Adrenal gland (tissue), 19 donors: Measurements from ENCODE around the gene CPM. TPM values are rescaled to one million over a fixed set of nuclear protein-coding genes. Genes with fewer than 3 reads are reported as not detected.

Experiments used
- DNase-seq, 7 donors: peaks; one replicate each; pipeline ENCODE4 v3.0.0-alpha.2; 2019 to 2020
- H3K27ac ChIP-seq, 5 donors: fragments of 200-600 bp; sonication (generic) in 4 of 5; 1 replicate in 3 of 5; 2 replicates in 2 of 5; pipeline versions ENCODE4 v1.5.1 to v1.8.0; 2016 to 2020; ENCODE audit warnings: mild to moderate bottlenecking in 1 of 5
- H3K27me3 ChIP-seq: fragments of 200-600 bp; 2 replicates; pipeline ENCODE4 v1.8.0; 2021
- H3K36me3 ChIP-seq, 2 donors: fragments of 200-600 bp; replicated peaks in 1 of 2; 1 replicate in 1 of 2; 2 replicates in 1 of 2; pipeline versions ENCODE4 v1.5.1 to v1.8.0; 2018 to 2022
- H3K4me1 ChIP-seq, 2 donors: fragments of 200-600 bp; replicated peaks in 1 of 2; 1 replicate in 1 of 2; 2 replicates in 1 of 2; pipeline versions ENCODE4 v1.5.1 to v1.8.0; 2018 to 2021
- H3K4me3 ChIP-seq, 4 donors: fragments of 200-600 bp; sonication (generic) in 3 of 4; one replicate each; pipeline ENCODE4 v1.5.1; 2016 to 2018
- H3K9me3 ChIP-seq, 3 donors: fragments of 200-600 bp; sonication (generic) in 1 of 3; replicated peaks in 1 of 3; 1 replicate in 2 of 3; 2 replicates in 1 of 3; pipeline versions ENCODE4 v1.5.1 to v1.8.0; 2016 to 2021
- CTCF ChIP-seq, 6 experiments: fragments of 450-650 bp in 4 of 6; fragments of 200-600 bp in 2 of 6; sonication (generic) in 1 of 6; IDR thresholded peaks; 1 replicate in 5 of 6; 2 replicates in 1 of 6; pipeline versions ENCODE4 v1.5.1 to v1.8.0; 2016 to 2021; ENCODE audit warnings: antibody characterized with exemption in 6 of 6, mild to moderate bottlenecking in 2 of 6, moderate library complexity in 1 of 6
- POLR2A ChIP-seq, 2 donors: fragments of 450-650 bp; IDR thresholded peaks; one replicate each; pipeline ENCODE4 v1.6.1; 2017; ENCODE audit warnings: antibody characterized with exemption in 2 of 2, mild to moderate bottlenecking in 2 of 2, moderate library complexity in 1 of 2
- WGBS, 4 donors: extraction: QIAGEN DNeasy Blood & Tissue Kit in 2 of 4; methylation state at CpG; one replicate each; pipeline versions ENCODE4 v1.1.5 to v1.1.7; 2013 to 2017; 5-methylcytosine and 5-hydroxymethylcytosine counted together
- intact Hi-C, 2 donors: fragments of 100-400 bp; cut with DNase I; formaldehyde crosslinking; loops; one replicate each; pipeline versions ENCODE4 v1.14.1 to v1.15.0; 2022 to 2023
- long read RNA-seq, 10 donors: library from polyadenylated mRNA in 3 of 10; unstranded in 2 of 10; stranded (forward) in 1 of 10; transcript quantifications; one replicate each; pipeline ENCODE4 v2.0.0 and lab custom pipeline, GENCODE V29; 2021 to 2026
- polyA plus RNA-seq, 3 donors: library from polyadenylated mRNA; stranded (reverse); fragments of 200-250 nt in 2 of 3; fragments of 350-450 nt in 1 of 3; fragmentation: Illumina TruSeq in 1 of 3; extraction: RNeasy Lipid Tissue Mini Kit (QIAGEN cat#74804) in 1 of 3; gene quantifications; one replicate each; pipeline ENCODE4 v1.2.3, GENCODE V29; 2013 to 2014
- total RNA-seq, 9 donors: library from RNA; depleted of rRNA in 4 of 9; stranded (reverse); fragments of >200 nt in 4 of 9; fragments of 120-200 nt in 1 of 9; fragmentation: NEBNext Ultra II Directional in 1 of 9; extraction: Animal tissue kit (Norgen Biotek cat#: 25700) in 1 of 9; gene quantifications; one replicate each; pipeline versions ENCODE4 v1.1.0 to v1.2.4, GENCODE V29; 2013 to 2023
- donor health status: healthy with polysubstance abuse.
- donor health status: Bipolar disorder and iron deficiency.
- donor health status: DM: yes; HTN: yes; CAD: no.
- donor health status: DM: no; HTN: no; CAD: no.
- donor health status: DM: no; HTN: no; CAD: no.
- donor health status: DM: yes; HTN: yes; CAD: no.

CPM gene
- total RNA-seq, result 100 to 1,000 TPM in 1 of 9 donors, 10 to 100 TPM in 8; 24.9 to 170 (median 60.7) TPM
- polyA plus RNA-seq, result 10 to 100 TPM; 10.8 to 24.6 (median 13.3) TPM
- long read RNA-seq, donor 1, full-length matches to known transcripts, result 4 of 4 reads
- long read RNA-seq, donor 1, partial matches to known transcripts, result 0 of 4 reads
- long read RNA-seq, donor 1, other reads (novel, unspliced or antisense), result 0 of 4 reads
- long read RNA-seq, donor 2, full-length matches to known transcripts, result 5 of 5 reads
- long read RNA-seq, donor 2, partial matches to known transcripts, result 0 of 5 reads
- long read RNA-seq, donor 2, other reads (novel, unspliced or antisense), result 0 of 5 reads
- long read RNA-seq, donor 3, full-length matches to known transcripts, result 6 of 6 reads
- long read RNA-seq, donor 3, partial matches to known transcripts, result 0 of 6 reads
- long read RNA-seq, donor 3, other reads (novel, unspliced or antisense), result 0 of 6 reads
- long read RNA-seq, donor 4, full-length matches to known transcripts, result 28 of 58 reads
- long read RNA-seq, donor 4, partial matches to known transcripts, result 2 of 58 reads
- long read RNA-seq, donor 4, other reads (novel, unspliced or antisense), result 28 of 58 reads
- long read RNA-seq, donor 5, full-length matches to known transcripts, result 56 of 77 reads
- long read RNA-seq, donor 5, partial matches to known transcripts, result 3 of 77 reads
- long read RNA-seq, donor 5, other reads (novel, unspliced or antisense), result 18 of 77 reads
- long read RNA-seq, donor 6, full-length matches to known transcripts, result 12 of 35 reads
- long read RNA-seq, donor 6, partial matches to known transcripts, result 0 of 35 reads
- long read RNA-seq, donor 6, other reads (novel, unspliced or antisense), result 23 of 35 reads
- long read RNA-seq, donor 7, full-length matches to known transcripts, result 3 of 3 reads
- long read RNA-seq, donor 7, partial matches to known transcripts, result 0 of 3 reads
- long read RNA-seq, donor 7, other reads (novel, unspliced or antisense), result 0 of 3 reads
- long read RNA-seq, donor 8, full-length matches to known transcripts, result 9 of 26 reads
- long read RNA-seq, donor 8, partial matches to known transcripts, result 17 of 26 reads
- long read RNA-seq, donor 8, other reads (novel, unspliced or antisense), result 0 of 26 reads
- long read RNA-seq, donor 9, full-length matches to known transcripts, result 8 of 8 reads
- long read RNA-seq, donor 9, partial matches to known transcripts, result 0 of 8 reads
- long read RNA-seq, donor 9, other reads (novel, unspliced or antisense), result 0 of 8 reads
- long read RNA-seq, donor 10, full-length matches to known transcripts, result 8 of 8 reads
- long read RNA-seq, donor 10, partial matches to known transcripts, result 0 of 8 reads
- long read RNA-seq, donor 10, other reads (novel, unspliced or antisense), result 0 of 8 reads

DNA sequence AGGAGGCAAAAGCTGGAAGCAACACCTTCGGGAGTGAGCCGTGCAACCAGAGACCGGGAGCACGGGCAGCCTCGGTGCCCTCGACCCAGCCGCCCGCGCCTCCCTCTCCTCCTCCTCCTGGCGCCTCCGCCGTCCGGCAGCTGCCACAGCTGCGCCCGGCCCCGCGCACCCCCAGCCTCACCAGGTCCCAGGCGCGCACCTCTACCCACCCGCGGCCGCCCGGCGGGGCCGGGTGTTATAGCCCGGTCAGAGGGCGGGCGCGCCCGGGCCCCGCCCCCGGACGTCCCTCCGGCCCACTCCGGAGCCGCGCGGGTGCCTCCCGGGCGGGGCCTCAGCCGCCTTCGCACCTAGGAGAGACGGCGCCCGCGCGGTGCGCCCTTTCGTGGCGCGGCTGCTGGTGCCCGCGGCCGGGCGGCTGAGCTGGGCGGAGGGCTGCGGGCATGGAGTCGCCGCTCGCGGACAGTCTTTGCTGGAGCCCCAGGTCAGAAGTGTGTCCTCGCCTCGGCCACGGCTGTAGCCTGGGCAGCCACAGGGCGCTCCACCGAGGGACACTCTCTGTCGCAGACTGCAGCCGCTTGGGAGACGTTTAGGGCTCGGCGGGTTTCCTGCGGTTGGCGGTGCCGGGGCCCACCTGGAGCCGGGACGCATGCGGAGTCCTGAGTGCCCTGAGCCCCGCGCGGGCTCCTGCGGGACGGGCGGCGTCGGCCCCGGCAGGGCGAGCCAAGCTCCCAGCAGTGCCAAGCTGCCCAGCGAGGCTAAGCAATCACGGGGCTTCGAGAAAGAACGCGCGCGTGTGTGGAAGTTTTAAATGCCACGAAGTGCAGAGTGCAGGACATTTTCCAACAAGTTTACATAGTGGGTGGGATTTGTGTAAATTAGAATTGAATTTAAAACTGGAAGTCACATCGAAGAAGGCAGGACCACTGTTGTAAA lies at the start of gene CPM:
Gene CPM (minus strand): TSS at position 211 of the 933 bp plus-strand sequence. CDS start 334 bp downstream, outside the sequence.
- Histone ChIP-seq H3K4me3 (peak within 1 kb of the TSS in 3 of 4 donors; percentile 48 to 60 (median 60)), H3K36me3 (no peaks in the 10 kb centered on the region), H3K27ac (peak within 1 kb of the TSS in 3 of 5 donors; percentile 45 to 66 (median 65)), H3K4me1 (peaks cover 4 to 6% of the 10 kb centered on the region in 2 donors), H3K9me3 (no peaks in the 10 kb centered on the region), H3K27me3 (no peaks in the 10 kb centered on the region)
- 4 to 26% (median 15%) methylated on average over 11 to 96 of the region's 96 CpGs for WGBS, 4 donors
- DNase-seq, result peak; percentile 63 to 82 (median 67)
- TF ChIP-seq POLR2A (IDR thresholded peaks at IDR 0.05) (peak; percentile 66 to 74), CTCF (IDR thresholded peaks at IDR 0.05) (peak in 1 of 6 experiments; percentile 3)
- intact Hi-C loops, result no loop called here

- no peak overlapping the region for H3K27ac ChIP-seq
- H3K9me3 ChIP-seq, result no peaks in the 10 kb centered on the region
- H3K4me3 ChIP-seq, result no peak overlapping the region
- TF ChIP-seq POLR2A (IDR thresholded peaks at IDR 0.05), result no peak
- TF ChIP-seq CTCF (IDR thresholded peaks at IDR 0.05), result no peak
- intact Hi-C loops, result no loop called here
- peaks cover 0 to 3% of the 10 kb centered on the region in 2 donors for H3K4me1 ChIP-seq
- 47 to 57% (median 55%) methylated on average over 4 of the region's 4 CpGs for WGBS, 4 donors
- no peaks in the 10 kb centered on the region for H3K27me3 ChIP-seq
- H3K36me3 ChIP-seq, result no peaks in the 10 kb centered on the region
- DNase-seq, result peak in 3 of 7 donors; percentile 16 to 25 (median 21)
Observed at GRCh38 chr12:68981516-68981915, 48.5 kb upstream of the CPM start.

- peak in 2 of 7 donors; percentile 33 to 38 for DNase-seq
- Histone ChIP-seq H3K27me3 (no peaks in the 10 kb centered on the region), H3K27ac (no peak overlapping the region), H3K9me3 (no peaks in the 10 kb centered on the region), H3K4me3 (no peak overlapping the region), H3K36me3 (no peaks in the 10 kb centered on the region), H3K4me1 (peaks cover 0 to 3% of the 10 kb centered on the region in 2 donors)
- intact Hi-C loops, result no loop called here
- 66 to 87% (median 81%) methylated on average over 10 of the region's 10 CpGs for WGBS, 4 donors
- no peak for TF ChIP-seq POLR2A (IDR thresholded peaks at IDR 0.05)
- TF ChIP-seq CTCF (IDR thresholded peaks at IDR 0.05), result no peak
Observed at GRCh38 chr12:68980476-68981212, 47.7 kb upstream of the CPM start.
